ENCODE results near the gene UNC119B. TPM values are rescaled to one million over a fixed set of nuclear protein-coding genes. Genes with fewer than 3 reads are reported as not detected.

Gene UNC119B
- total RNA-seq, 2 experiments from 2014 or later = 17.2 to 27.4 TPM

DNA sequence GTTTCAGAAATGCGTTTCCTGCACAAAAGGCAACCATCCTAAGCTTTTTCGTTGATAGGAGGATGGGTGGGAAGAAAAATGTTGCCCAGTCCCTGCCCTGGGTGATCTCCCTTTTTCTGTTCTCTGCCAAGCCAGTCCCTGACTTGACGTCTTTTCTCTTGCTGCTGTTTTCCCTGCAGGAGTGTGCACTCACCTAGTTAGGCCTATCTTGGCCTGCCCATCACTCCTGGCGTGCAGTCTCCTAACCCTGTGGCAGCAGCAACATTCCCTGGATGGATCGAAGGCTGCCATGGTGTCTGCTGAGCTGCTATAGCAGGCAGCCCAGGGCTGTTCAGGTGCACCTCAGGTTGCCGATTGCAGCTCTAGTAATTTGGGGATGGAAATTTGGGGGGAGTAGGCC lies 1.2 kb downstream of the UNC119B start:
- H3K79me2 ChIP-seq (ENCODE audit: insufficient read depth, low read depth, low read length) = no peaks in the 10 kb centered on the region; the same call in 1 of the 2 replicates
- BruUV-seq (replicated peaks) = no TSS peak
- no peak for DNase-seq (ENCODE audit: low spot score)
- intact Hi-C loops (cut with micrococcal nuclease; ENCODE audit: unreplicated experiment) = loop anchor here (2.0 to 5.0 kb wide), 2 partner anchors 25 to 84 kb away; partner anchors contain the start of gene MLEC
- H3K9me3 ChIP-seq (ENCODE audit: low read length) = no peaks in the 10 kb centered on the region
- peak overlapping the region; percentile 46 for H3K27ac ChIP-seq (ENCODE audit: low read depth, low read length, poor library complexity, severe bottlenecking)
- H3K9me2 ChIP-seq (ENCODE audit: insufficient read depth, low read length) = no peaks in the 10 kb centered on the region
- H2AFZ ChIP-seq (ENCODE audit: low read length) = peak overlapping the region; percentile 80; the same call in 1 of the 2 replicates
- CTCF ChIA-PET (ENCODE audit: unreplicated experiment) = interaction anchor here (1.3 kb wide), 1 partner anchor 46 kb away, joined by 4 read pairs; no protein-coding TSS in a partner anchor
- POLR2A ChIA-PET = interaction anchor here (0.7 kb wide), 1 partner anchor 14 kb away, joined by 3 read pairs; no protein-coding TSS in a partner anchor
- TF ChIP-seq, protein P1, sequence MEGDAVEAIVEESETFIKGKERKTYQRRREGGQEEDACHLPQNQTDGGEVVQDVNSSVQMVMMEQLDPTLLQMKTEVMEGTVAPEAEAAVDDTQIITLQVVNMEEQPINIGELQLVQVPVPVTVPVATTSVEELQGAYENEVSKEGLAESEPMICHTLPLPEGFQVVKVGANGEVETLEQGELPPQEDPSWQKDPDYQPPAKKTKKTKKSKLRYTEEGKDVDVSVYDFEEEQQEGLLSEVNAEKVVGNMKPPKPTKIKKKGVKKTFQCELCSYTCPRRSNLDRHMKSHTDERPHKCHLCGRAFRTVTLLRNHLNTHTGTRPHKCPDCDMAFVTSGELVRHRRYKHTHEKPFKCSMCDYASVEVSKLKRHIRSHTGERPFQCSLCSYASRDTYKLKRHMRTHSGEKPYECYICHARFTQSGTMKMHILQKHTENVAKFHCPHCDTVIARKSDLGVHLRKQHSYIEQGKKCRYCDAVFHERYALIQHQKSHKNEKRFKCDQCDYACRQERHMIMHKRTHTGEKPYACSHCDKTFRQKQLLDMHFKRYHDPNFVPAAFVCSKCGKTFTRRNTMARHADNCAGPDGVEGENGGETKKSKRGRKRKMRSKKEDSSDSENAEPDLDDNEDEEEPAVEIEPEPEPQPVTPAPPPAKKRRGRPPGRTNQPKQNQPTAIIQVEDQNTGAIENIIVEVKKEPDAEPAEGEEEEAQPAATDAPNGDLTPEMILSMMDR (conservative IDR thresholded peaks at IDR 0.05; ENCODE audit: low read length) = no peak
- TF ChIP-seq EZH2phosphoT487 (IDR thresholded peaks at IDR 0.05; ENCODE audit: borderline replicate concordance, low read depth, low read length) = no peak
- peak overlapping the region; percentile 98 for H3K4me3 ChIP-seq (ENCODE audit: low read depth, low read length, poor library complexity, severe bottlenecking)
- H3K36me3 ChIP-seq (ENCODE audit: insufficient read depth, low read length) = peaks cover 30% of the 10 kb centered on the region
- peaks cover 37% of the 10 kb centered on the region for H3K4me1 ChIP-seq (ENCODE audit: insufficient read depth, low read length, poor library complexity, severe bottlenecking)
- peak overlapping the region; percentile 84 for H3K4me2 ChIP-seq (ENCODE audit: low read length)
- no peaks in the 10 kb centered on the region for H4K20me1 ChIP-seq (ENCODE audit: insufficient read depth, low read length)

DNA sequence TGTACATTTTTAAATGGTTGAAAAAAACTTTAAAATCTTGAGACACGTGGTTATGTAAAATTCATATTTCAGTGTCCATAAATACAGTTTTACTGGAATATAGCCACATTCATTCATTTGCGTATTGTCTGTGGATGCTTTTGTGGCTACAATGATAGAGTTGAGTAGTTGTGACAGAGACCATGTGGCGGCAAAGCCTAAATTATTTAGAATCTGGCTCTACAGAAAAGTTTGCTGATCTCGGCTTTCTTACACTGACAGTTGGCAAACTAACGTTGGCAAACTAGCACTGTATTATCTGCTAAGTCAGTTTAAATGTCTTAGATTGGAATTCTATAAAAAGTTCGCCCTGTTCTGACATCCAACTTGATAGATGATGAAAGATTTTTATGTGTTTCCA lies 2.4 kb downstream of the UNC119B start:
- peaks cover 38% of the 10 kb centered on the region for H3K36me3 ChIP-seq (ENCODE audit: insufficient read depth, low read length)
- DNase-seq (ENCODE audit: low spot score) = no peak
- intact Hi-C loops (cut with micrococcal nuclease; ENCODE audit: unreplicated experiment) = loop anchor here (5.0 kb wide), 1 partner anchor 85 kb away; no protein-coding TSS in a partner anchor
- H3K4me1 ChIP-seq (ENCODE audit: insufficient read depth, low read length, poor library complexity, severe bottlenecking) = peaks cover 37% of the 10 kb centered on the region
- BruUV-seq (replicated peaks) = no TSS peak
- H3K4me2 ChIP-seq (ENCODE audit: low read length) = peak overlapping the region; percentile 84
- H3K27ac ChIP-seq (ENCODE audit: low read depth, low read length, poor library complexity, severe bottlenecking) = no peak overlapping the region
- no peak overlapping the region for H3K4me3 ChIP-seq (ENCODE audit: low read depth, low read length, poor library complexity, severe bottlenecking)
- no peaks in the 10 kb centered on the region for H4K20me1 ChIP-seq (ENCODE audit: insufficient read depth, low read length)
- H2AFZ ChIP-seq (ENCODE audit: low read length) = no peak overlapping the region
- H3K79me2 ChIP-seq (ENCODE audit: insufficient read depth, low read depth, low read length) = no peaks in the 10 kb centered on the region; the same call in 1 of the 2 replicates
- CTCF ChIA-PET (ENCODE audit: unreplicated experiment) = no interaction called here
- POLR2A ChIA-PET = interaction anchor here (0.6 kb wide), 1 partner anchor 44 kb away, joined by 3 read pairs; no protein-coding TSS in a partner anchor
- TF ChIP-seq, protein P1 (conservative IDR thresholded peaks at IDR 0.05; ENCODE audit: low read length) = no peak
- no peak for TF ChIP-seq EZH2phosphoT487 (IDR thresholded peaks at IDR 0.05; ENCODE audit: borderline replicate concordance, low read depth, low read length)
- no peaks in the 10 kb centered on the region for H3K9me2 ChIP-seq (ENCODE audit: insufficient read depth, low read length)
- H3K9me3 ChIP-seq (ENCODE audit: low read length) = no peaks in the 10 kb centered on the region

DNA sequence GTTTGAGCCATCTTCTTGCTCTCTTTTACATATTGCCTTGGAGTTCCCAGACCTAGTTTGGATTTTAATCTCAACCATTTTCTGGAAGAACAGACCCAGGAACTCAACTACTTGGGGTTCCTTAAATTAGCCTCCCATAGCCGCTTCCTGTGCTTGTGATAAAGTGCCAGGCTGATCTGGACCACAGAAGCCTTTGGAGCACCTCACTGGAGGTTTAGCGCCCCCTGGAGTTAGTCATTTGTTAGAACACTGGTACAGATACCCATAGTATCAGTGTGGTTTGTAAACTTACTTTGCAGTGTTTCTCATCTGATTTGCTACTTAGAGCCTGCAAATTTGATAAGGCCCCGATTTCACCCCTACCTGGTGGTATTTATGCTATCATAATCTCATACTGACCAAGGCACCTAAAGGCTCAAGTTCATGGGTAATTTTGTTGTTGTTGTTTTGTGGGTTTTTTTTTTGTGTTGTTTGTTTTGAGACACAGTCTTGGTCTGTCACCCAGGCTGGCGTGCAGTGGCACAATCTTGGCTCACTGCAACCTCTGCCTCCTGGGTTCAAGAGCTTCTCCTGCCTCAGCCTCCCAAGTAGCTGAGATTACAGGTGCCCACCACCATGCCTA lies 3.7 kb downstream of the UNC119B start:
- Histone ChIP-seq H3K4me2 (ENCODE audit: low read length) (peak overlapping the region; percentile 38), H3K27ac (ENCODE audit: low read depth, low read length, poor library complexity, severe bottlenecking) (no peak overlapping the region), H3K9me3 (ENCODE audit: low read length) (no peaks in the 10 kb centered on the region), H2AFZ (ENCODE audit: low read length) (no peak overlapping the region), H3K4me3 (ENCODE audit: low read depth, low read length, poor library complexity, severe bottlenecking) (no peak overlapping the region), H4K20me1 (ENCODE audit: insufficient read depth, low read length) (no peaks in the 10 kb centered on the region), H3K4me1 (ENCODE audit: insufficient read depth, low read length, poor library complexity, severe bottlenecking) (peaks cover 37% of the 10 kb centered on the region), H3K79me2 (ENCODE audit: insufficient read depth, low read depth, low read length) (no peaks in the 10 kb centered on the region; the same call in 1 of the 2 replicates), H3K9me2 (ENCODE audit: insufficient read depth, low read length) (no peaks in the 10 kb centered on the region), H3K36me3 (ENCODE audit: insufficient read depth, low read length) (peaks cover 49% of the 10 kb centered on the region)
- intact Hi-C loops (cut with micrococcal nuclease; ENCODE audit: unreplicated experiment) = loop anchor here (1.0 to 5.0 kb wide), 4 partner anchors 26 to 131 kb away; no protein-coding TSS in a partner anchor
- POLR2A ChIA-PET = no interaction called here
- TF ChIP-seq, protein P1 (conservative IDR thresholded peaks at IDR 0.05; ENCODE audit: low read length) = peak; percentile 97
- TF ChIP-seq EZH2phosphoT487 (IDR thresholded peaks at IDR 0.05; ENCODE audit: borderline replicate concordance, low read depth, low read length) = no peak
- CTCF ChIA-PET (ENCODE audit: unreplicated experiment) = no interaction called here
- no TSS peak for BruUV-seq (replicated peaks)
- peak; percentile 92 for DNase-seq (ENCODE audit: low spot score)

All from OCI-LY7 (cell line).